Naive thymus-derived CD4-positive, alpha-beta T cell (primary cell): ENCODE results near the gene CSN3. TPM values are rescaled to one million over a fixed set of nuclear protein-coding genes. Genes with fewer than 3 reads are reported as not detected.

Source experiments
- ATAC-seq: fragments of 150-1000 bp; cut with Tn5 transposase; 2 replicates; pipeline ENCODE4 v1.10.0; 2021; ENCODE audit warnings: mild to moderate bottlenecking, moderate library complexity
- CTCF ChIA-PET: fragments of 350-600 bp; sonication (Branson Sonifier 250); formaldehyde crosslinking; loops from one replicate; lab custom pipeline; 2021; ENCODE audit warnings: antibody characterized with exemption; lab: Charles Lee
- POLR2A ChIA-PET: fragments of 350-600 bp; sonication (Branson Sonifier 250); formaldehyde crosslinking; loops from one replicate; lab custom pipeline; 2021; ENCODE audit warnings: antibody characterized with exemption, inconsistent platforms; lab: Charles Lee
- DNase-seq, 9 donors: peaks; one replicate each; pipeline versions ENCODE4 v3.0.0 to v3.0.0-alpha.2; 2020 to 2022; ENCODE audit warnings: mixed read lengths in 1 of 9
- H3K27ac ChIP-seq: one replicate; pipeline ENCODE4 v1.7.0; 2013; ENCODE audit warnings: mild to moderate bottlenecking, low read depth, low read length, moderate library complexity
- H3K27me3 ChIP-seq, 2 donors: one replicate each; pipeline ENCODE4 v1.7.0; 2013; ENCODE audit warnings: low read length in 2 of 2, mild to moderate bottlenecking in 2 of 2, moderate library complexity in 2 of 2; ENCODE audit not compliant: control insufficient read depth in 2 of 2, insufficient read depth in 2 of 2
- H3K36me3 ChIP-seq, 3 experiments: 1 replicate in 2 of 3; 2 replicates in 1 of 3; pipeline ENCODE4 v1.7.0; 2013; ENCODE audit warnings: low read length in 3 of 3, mild to moderate bottlenecking in 3 of 3, moderate library complexity in 1 of 3; ENCODE audit not compliant: insufficient read depth in 3 of 3, control insufficient read depth in 2 of 3
- H3K4me1 ChIP-seq, 2 donors: one replicate each; pipeline ENCODE4 v1.7.0; 2013; ENCODE audit warnings: low read length in 2 of 2, mild to moderate bottlenecking in 2 of 2, moderate library complexity in 1 of 2; ENCODE audit not compliant: control insufficient read depth in 2 of 2, insufficient read depth in 2 of 2
- H3K4me3 ChIP-seq: 2 replicates; pipeline ENCODE4 v1.7.0; 2013; ENCODE audit warnings: mild to moderate bottlenecking, low read length
- H3K9me3 ChIP-seq, 3 experiments: 1 replicate in 2 of 3; 2 replicates in 1 of 3; pipeline ENCODE4 v1.7.0; 2013; ENCODE audit warnings: low read length in 3 of 3; ENCODE audit not compliant: control insufficient read depth in 2 of 3
- H3K27ac Mint-ChIP-seq, 9 donors: one replicate each; pipeline ENCODE4 v1.8.0; 2020 to 2022; ENCODE audit warnings: mixed read lengths in 9 of 9, mild to moderate bottlenecking in 8 of 9, moderate library complexity in 5 of 9, inconsistent platforms in 2 of 9
- H3K27me3 Mint-ChIP-seq, 5 donors: one replicate each; pipeline ENCODE4 v1.8.0; 2021 to 2022; ENCODE audit warnings: mixed read lengths in 5 of 5, mild to moderate bottlenecking in 1 of 5
- H3K36me3 Mint-ChIP-seq, 5 donors: one replicate each; pipeline ENCODE4 v1.8.0; 2020 to 2022; ENCODE audit warnings: mixed read lengths in 5 of 5, mild to moderate bottlenecking in 3 of 5, inconsistent platforms in 1 of 5
- H3K4me1 Mint-ChIP-seq, 7 donors: one replicate each; pipeline ENCODE4 v1.8.0; 2020 to 2022; ENCODE audit warnings: mixed read lengths in 7 of 7, mild to moderate bottlenecking in 3 of 7, inconsistent platforms in 1 of 7
- H3K4me3 Mint-ChIP-seq, 10 donors: one replicate each; pipeline ENCODE4 v1.8.0; 2020 to 2022; ENCODE audit warnings: mild to moderate bottlenecking in 10 of 10, mixed read lengths in 10 of 10, moderate library complexity in 6 of 10, inconsistent platforms in 2 of 10
- H3K9me3 Mint-ChIP-seq, 11 donors: one replicate each; pipeline ENCODE4 v1.8.0; 2020 to 2022; ENCODE audit warnings: mixed read lengths in 11 of 11, mild to moderate bottlenecking in 4 of 11, inconsistent platforms in 1 of 11, moderate library complexity in 1 of 11
- intact Hi-C, 2 donors: fragments of 100-400 bp; cut with micrococcal nuclease; formaldehyde crosslinking; loops; one replicate each; pipeline ENCODE4 v1.15.1; 2023
- polyA plus RNA-seq, 2 donors: library from polyadenylated mRNA; unstranded; fragments of 300-500 nt; fragmentation: Illumina TruSeq; gene quantifications; one replicate each; pipeline ENCODE4 v1.2.3, GENCODE V29; 2021
- total RNA-seq, 6 experiments: library from RNA in 5 of 6; stranded (reverse) in 5 of 6; gene quantifications; 1 replicate in 5 of 6; 2 replicates in 1 of 6; pipeline ENCODE4 v1.2.3 and lab custom pipeline; 2021 to 2026

CSN3 gene
- total and polyA plus RNA-seq, 7 experiments from 2014 or later, result not detected

GRCh38 chr4:70288651-70289050, 46.3 kb downstream of the CSN3 start:
- intact Hi-C loops, result no loop called here
- H3K9me3 Mint-ChIP-seq, result peaks cover 0 to 14% (median 4%) of the 10 kb centered on the region in 11 donors
- DNase-seq, result no peak
- H3K27me3 Mint-ChIP-seq, result no peaks in the 10 kb centered on the region
- H3K4me3 Mint-ChIP-seq, result no peak overlapping the region
- ATAC-seq, result no peak
- no peaks in the 10 kb centered on the region for H3K36me3 Mint-ChIP-seq
- ChIA-PET POLR2A (no interaction called here), CTCF (no interaction called here)
- Histone ChIP-seq H3K27me3 (no peaks in the 10 kb centered on the region), H3K27ac (no peak overlapping the region), H3K9me3 (no peaks in the 10 kb centered on the region), H3K36me3 (no peaks in the 10 kb centered on the region), H3K4me3 (no peak overlapping the region), H3K4me1 (no peaks in the 10 kb centered on the region)
- H3K27ac Mint-ChIP-seq, result no peak overlapping the region
- no peaks in the 10 kb centered on the region for H3K4me1 Mint-ChIP-seq

GRCh38 chr4:70291341-70291740, 48.9 kb downstream of the CSN3 start:
- H3K27ac Mint-ChIP-seq, result no peak overlapping the region
- DNase-seq (no peak), ATAC-seq (no peak)
- Histone ChIP-seq H3K4me3 (no peak overlapping the region), H3K4me1 (no peaks in the 10 kb centered on the region), H3K27me3 (no peaks in the 10 kb centered on the region), H3K9me3 (no peaks in the 10 kb centered on the region), H3K27ac (no peak overlapping the region), H3K36me3 (no peaks in the 10 kb centered on the region)
- ChIA-PET POLR2A (no interaction called here), CTCF (no interaction called here)
- H3K4me1 Mint-ChIP-seq, result no peaks in the 10 kb centered on the region
- H3K27me3 Mint-ChIP-seq, result peaks cover 0 to 9% (median 0%) of the 10 kb centered on the region in 5 donors
- no peaks in the 10 kb centered on the region for H3K36me3 Mint-ChIP-seq
- H3K4me3 Mint-ChIP-seq, result no peak overlapping the region
- intact Hi-C loops, result no loop called here
- H3K9me3 Mint-ChIP-seq, result peaks cover 0 to 21% (median 2%) of the 10 kb centered on the region in 11 donors

- Histone ChIP-seq H3K4me3 (no peak overlapping the region), H3K27me3 (no peaks in the 10 kb centered on the region), H3K4me1 (no peaks in the 10 kb centered on the region), H3K27ac (no peak overlapping the region), H3K36me3 (no peaks in the 10 kb centered on the region), H3K9me3 (no peaks in the 10 kb centered on the region)
- DNase-seq (no peak), ATAC-seq (no peak)
- Mint-ChIP-seq H3K4me3 (no peak overlapping the region), H3K9me3 (peaks cover 0 to 16% (median 1%) of the 10 kb centered on the region in 11 donors), H3K27me3 (peaks cover 0 to 9% (median 0%) of the 10 kb centered on the region in 5 donors), H3K27ac (no peak overlapping the region), H3K36me3 (no peaks in the 10 kb centered on the region), H3K4me1 (no peaks in the 10 kb centered on the region)
- CTCF ChIA-PET, result no interaction called here
- POLR2A ChIA-PET, result no interaction called here
- intact Hi-C loops, result no loop called here
Observed at GRCh38 chr4:70297576-70297975, 55.2 kb downstream of the CSN3 start.

DNA sequence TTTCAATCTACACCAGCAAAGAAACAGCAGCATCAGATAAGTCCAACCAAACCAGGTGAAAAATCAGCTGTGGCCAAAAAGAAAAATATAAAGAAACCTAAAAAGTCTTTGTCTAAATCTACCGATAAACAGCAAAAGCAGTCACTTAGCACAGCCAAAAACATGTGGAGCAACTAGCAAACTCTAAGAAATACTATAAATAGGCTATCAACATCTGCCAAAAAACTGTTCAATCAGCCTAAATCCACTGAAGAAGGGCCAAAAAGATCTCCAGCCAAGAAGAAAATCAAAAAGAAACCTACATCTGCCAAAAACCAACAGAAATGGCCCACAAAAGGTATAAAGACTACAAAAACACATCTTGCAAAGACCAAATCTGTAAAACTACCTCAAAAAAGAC, 55.7 kb downstream of the CSN3 start:
- CTCF ChIA-PET, result no interaction called here
- H3K27ac Mint-ChIP-seq, result no peak overlapping the region
- no peak for ATAC-seq
- peaks cover 0 to 9% (median 0%) of the 10 kb centered on the region in 5 donors for H3K27me3 Mint-ChIP-seq
- Histone ChIP-seq H3K4me3 (no peak overlapping the region), H3K36me3 (no peaks in the 10 kb centered on the region), H3K4me1 (no peaks in the 10 kb centered on the region), H3K9me3 (no peaks in the 10 kb centered on the region), H3K27ac (no peak overlapping the region), H3K27me3 (no peaks in the 10 kb centered on the region)
- H3K9me3 Mint-ChIP-seq, result peaks cover 0 to 11% (median 1%) of the 10 kb centered on the region in 11 donors
- DNase-seq, result no peak
- intact Hi-C loops, result no loop called here
- no peaks in the 10 kb centered on the region for H3K36me3 Mint-ChIP-seq
- H3K4me3 Mint-ChIP-seq, result no peak overlapping the region
- POLR2A ChIA-PET, result no interaction called here
- H3K4me1 Mint-ChIP-seq, result no peaks in the 10 kb centered on the region

GRCh38 chr4:70299643-70300042, 57.2 kb downstream of the CSN3 start:
- no peaks in the 10 kb centered on the region for H3K36me3 Mint-ChIP-seq
- intact Hi-C loops, result no loop called here
- peaks cover 0 to 7% (median 0%) of the 10 kb centered on the region in 11 donors for H3K9me3 Mint-ChIP-seq
- Histone ChIP-seq H3K4me3 (no peak overlapping the region), H3K27me3 (no peaks in the 10 kb centered on the region), H3K9me3 (no peaks in the 10 kb centered on the region), H3K36me3 (no peaks in the 10 kb centered on the region), H3K4me1 (no peaks in the 10 kb centered on the region), H3K27ac (no peak overlapping the region)
- ATAC-seq (no peak), DNase-seq (no peak)
- ChIA-PET POLR2A (no interaction called here), CTCF (no interaction called here)
- H3K4me3 Mint-ChIP-seq, result no peak overlapping the region
- no peak overlapping the region for H3K27ac Mint-ChIP-seq
- no peaks in the 10 kb centered on the region for H3K4me1 Mint-ChIP-seq
- peaks cover 0 to 4% (median 0%) of the 10 kb centered on the region in 5 donors for H3K27me3 Mint-ChIP-seq

- Mint-ChIP-seq H3K4me1 (no peaks in the 10 kb centered on the region), H3K4me3 (no peak overlapping the region), H3K36me3 (no peaks in the 10 kb centered on the region), H3K9me3 (peaks cover 0 to 7% (median 0%) of the 10 kb centered on the region in 11 donors), H3K27me3 (no peaks in the 10 kb centered on the region), H3K27ac (no peak overlapping the region)
- H3K27ac ChIP-seq, result no peak overlapping the region
- ChIA-PET POLR2A (no interaction called here), CTCF (no interaction called here)
- H3K27me3 ChIP-seq, result no peaks in the 10 kb centered on the region
- intact Hi-C loops, result no loop called here
- no peaks in the 10 kb centered on the region for H3K36me3 ChIP-seq
- no peaks in the 10 kb centered on the region for H3K9me3 ChIP-seq
- DNase-seq (no peak), ATAC-seq (no peak)
- no peaks in the 10 kb centered on the region for H3K4me1 ChIP-seq
- H3K4me3 ChIP-seq, result no peak overlapping the region
Observed at GRCh38 chr4:70300215-70300614, 57.8 kb downstream of the CSN3 start.
